Left colon (tissue), 2 donors: Measurements from ENCODE around the gene NPLOC4. TPM values are rescaled to one million over a fixed set of nuclear protein-coding genes. Genes with fewer than 3 reads are reported as not detected.
"Not testable (repeated sequence)": the region's sequence is repeated elsewhere in the genome, so short reads cannot be mapped to it uniquely, and the experiment has no call there.

ENCODE experiments used
- ATAC-seq: fragments of 200-7000 bp; cut with Tn5 transposase; one replicate; pipeline ENCODE4 v1.9.1; 2020; ENCODE audit warnings: mild to moderate bottlenecking, moderate library complexity
- DNase-seq, 2 donors: peaks; one replicate each; pipeline ENCODE4 v3.0.0-alpha.2; 2020
- intact Hi-C, 2 donors: fragments of 100-400 bp; cut with DNase I in 1 of 2; cut with micrococcal nuclease in 1 of 2; formaldehyde crosslinking; loops; one replicate each; pipeline versions ENCODE4 v1.11.2 to v1.14.0; 2022; cut with DNase I, micrococcal nuclease
- total RNA-seq, 2 donors: library from RNA; stranded (reverse); fragmentation: NEBNext Ultra II Directional; extraction: Animal tissue kit (Norgen Biotek cat#: 25700); gene quantifications; one replicate each; pipeline ENCODE4 v1.2.1, GENCODE V29; 2021
- donor health status: DM: no; HTN: no; CAD: no.
- donor health status: DM: yes; HTN: yes; CAD: no.

NPLOC4 gene
- total RNA-seq, 2 donors from 2014 or later, result 86.2 to 88.4 TPM

DNA sequence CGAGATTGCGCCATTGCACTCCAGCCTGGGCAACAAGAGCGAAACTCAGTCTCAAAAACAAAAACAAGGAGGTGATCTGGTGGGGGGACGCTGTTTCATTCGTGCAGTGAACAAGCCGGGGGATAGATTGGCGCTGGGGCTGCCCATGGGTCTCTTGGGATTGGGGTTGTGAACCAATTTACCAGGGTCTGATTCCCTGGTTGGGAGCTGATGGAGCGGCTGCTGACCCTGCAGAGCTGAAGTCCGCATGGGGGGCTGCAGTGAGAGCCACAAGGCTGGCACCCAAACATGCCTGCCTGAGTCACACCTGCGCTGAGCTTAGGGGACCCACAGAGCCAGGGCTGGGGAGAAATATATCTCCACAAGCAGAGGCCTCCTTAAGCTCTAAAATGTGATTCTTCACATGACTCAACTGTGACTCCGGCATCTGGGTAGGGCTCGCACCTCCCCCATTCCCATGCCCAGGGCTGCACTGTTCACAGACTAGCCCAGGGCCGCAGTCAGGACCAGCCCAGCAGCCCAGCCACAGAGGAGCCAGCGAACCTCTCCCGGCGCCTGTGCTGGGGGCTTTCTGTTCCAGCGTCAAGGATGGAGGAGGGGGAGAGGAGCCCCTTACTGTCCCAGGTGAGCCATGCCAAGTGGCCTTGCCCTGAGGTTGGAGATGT lies 5.0 kb upstream of the NPLOC4 start:
- ATAC-seq, result no peak
- intact Hi-C loops, result no loop called here
- DNase-seq, result no peak

DNA sequence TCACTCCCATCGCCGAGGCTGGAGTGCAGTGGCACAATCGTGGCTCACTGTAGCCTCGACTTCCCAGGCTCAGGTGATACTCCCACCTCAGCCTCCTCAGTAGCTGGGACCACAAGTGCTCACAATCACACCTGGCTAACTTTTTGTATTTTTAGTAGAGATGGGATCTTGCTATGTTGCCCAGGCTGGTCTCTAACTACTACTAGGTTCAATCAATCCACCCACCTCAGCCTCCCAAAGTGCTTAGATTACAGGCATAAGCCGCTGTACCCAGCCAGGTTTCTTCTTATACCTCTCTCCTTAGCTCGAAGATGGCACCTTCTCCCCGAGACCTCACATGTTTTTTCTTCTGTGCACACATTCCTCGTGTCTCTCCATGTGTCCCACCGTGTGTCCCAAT lies 3.1 kb upstream of the NPLOC4 start:
- intact Hi-C loops, result no loop called here
- no peak for DNase-seq
- ATAC-seq, result no peak

DNA sequence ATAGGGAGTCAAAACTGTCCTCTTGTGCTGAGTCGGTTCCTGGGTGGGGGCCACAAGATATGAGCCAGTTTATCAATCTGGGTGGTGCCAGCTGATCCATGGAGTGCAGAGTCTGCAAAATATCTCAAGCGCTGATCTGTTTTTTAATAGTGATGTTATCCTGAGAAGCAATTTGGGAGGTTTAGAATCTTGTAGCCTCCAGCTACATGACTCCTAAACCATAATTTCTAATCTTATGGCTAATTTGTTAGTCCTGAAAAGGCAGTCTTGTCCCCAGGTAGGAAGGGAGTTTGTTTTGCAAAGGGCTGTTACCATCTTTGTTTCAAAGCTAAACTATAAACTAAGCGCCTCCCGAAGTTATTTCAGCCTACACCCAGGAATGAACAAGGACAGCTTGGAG lies 1.8 kb upstream of the NPLOC4 start:
- ATAC-seq (no peak), DNase-seq (no peak)
- intact Hi-C loops, result no loop called here

DNA sequence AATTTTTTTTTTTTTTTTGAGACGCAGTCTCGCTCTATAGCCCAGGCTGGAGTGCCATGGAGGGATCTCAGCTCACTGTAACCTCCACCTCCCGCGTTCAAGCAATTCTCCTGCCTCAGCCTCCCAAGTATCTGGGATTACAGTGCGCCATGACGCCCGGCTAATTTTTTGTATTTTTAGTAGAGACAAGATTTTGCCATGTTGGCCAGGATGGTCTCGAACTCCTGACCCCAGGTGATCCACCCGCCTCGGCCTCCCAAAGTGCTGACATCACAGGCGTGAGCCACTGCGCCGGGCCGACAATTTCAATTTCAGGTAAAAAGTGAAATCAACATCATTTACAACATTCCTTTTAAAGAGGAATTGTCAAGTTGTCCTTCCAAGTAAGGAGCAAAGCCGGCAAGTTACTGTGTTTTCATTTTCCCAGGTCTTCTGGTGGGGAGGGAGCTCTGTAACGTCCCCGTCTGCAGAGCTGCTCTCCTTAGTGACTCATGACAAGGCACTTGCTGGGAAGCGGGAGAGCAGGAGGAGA lies 873 bp downstream of the NPLOC4 start:
- intact Hi-C loops, result no loop called here
- ATAC-seq, result peak; percentile 1
- DNase-seq, result no peak

DNA sequence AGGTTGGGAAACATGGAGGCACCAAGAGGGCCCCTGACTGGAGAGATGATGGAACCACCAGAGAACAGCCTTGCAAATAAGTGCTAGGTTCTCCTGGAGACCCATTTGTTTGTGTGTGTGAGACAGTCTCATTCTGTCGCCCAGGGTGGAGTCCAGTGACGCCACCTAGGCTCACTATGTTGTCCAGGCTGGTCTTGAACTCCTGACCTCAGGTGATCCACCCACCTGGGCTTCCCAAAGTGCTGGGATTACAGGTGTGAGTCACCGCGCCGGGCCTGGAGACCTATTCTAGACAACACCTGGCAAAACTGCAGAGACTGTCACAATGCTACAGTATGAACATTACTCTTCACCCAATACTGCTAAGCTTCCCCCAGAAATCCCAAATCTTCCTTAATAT lies 1.5 kb downstream of the NPLOC4 start:
- intact Hi-C loops, result no loop called here
- peak; percentile 20 for ATAC-seq
- DNase-seq, result no peak

DNA sequence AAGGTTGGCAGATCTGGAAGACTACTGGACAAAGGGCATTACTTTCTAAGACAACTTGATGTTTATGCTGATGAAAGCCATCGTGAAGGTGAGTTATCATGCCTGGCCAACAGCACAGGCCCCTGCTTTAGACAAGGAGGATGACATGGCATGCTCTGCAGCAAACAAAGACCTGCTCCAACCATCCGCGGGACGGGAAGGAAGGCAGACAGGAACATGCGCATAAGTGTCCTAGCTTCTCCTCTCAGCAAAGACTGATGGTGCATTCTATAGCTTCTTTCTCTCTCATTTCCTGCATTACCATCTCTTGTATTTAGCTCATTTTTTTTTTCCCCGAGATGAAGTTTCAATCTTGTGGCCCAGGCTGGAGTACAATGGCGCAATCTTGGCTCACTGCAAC lies 5.4 kb downstream of the NPLOC4 start:
- no peak for ATAC-seq
- intact Hi-C loops, result no loop called here
- DNase-seq, result no peak

DNA sequence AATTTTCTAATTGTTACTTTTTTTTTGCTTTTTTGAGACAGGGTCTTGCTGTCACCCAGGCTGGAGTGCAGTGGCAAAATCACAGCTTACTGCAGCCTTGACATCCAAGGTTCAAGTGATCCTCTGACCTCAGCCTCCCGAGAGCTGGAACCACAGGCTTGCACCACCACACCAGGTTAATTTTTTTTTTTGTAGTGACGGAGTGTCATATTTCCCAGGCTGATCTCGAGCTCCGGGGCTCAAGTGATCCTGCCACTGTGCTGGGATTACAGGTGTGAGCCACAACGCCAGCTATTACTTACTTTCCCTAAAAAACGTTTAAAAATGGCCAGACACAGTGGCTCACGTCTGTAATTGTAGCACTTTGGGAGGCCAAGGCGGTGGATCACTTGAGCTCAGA lies 6.6 kb downstream of the NPLOC4 start:
- ATAC-seq (no peak), DNase-seq (no peak)
- intact Hi-C loops, result no loop called here

DNA sequence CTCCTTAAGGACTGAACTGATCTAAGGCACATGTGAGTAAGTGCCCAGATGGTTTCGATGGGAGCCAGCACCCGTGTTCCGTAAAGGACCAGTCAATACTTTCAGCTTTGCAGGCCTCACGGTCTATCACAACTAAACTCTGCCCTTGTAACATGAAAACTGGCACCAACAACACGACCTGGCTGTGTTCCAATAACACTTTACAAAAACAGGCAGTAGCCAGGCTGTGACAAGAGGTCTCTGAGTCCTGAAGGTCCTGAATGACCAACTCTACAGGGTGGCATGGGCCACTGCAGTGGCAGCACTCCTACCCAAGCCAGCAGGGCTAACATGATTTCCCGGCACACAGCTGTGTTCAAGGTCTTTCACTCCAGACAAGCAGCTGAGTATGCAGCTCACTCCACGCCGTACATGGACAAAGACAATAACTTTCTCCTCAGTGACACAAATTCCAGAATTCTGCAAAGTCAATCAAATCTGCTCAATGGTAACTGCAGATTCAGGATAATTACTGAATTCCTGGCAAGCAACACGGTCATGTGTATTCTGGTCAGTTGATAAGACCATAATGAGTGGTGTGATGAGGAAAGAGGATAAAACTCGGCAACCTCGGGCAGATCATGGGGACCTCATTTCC lies 15.3 kb downstream of the NPLOC4 start:
- DNase-seq, result no peak
- no peak for ATAC-seq
- intact Hi-C loops, result no loop called here

DNA sequence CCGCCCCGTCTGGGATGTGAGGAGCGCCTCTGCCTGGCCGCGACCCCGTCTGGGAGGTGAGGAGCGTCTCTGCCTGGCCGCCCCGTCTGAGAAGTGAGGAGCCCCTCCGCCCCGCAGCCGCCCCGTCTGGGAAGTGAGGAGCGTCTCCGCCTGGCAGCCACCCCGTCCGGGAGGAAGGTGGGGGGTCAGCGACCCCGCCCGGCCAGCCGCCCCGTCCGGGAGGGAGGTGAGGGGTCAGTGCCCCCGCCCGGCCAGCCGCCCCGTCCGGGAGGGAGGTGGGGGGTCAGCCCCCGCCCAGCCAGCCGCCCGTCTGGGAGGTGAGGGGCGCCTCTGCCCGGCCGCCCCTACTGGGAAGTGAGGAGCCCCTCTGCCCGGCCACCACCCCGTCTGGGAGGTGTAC lies 18.6 kb downstream of the NPLOC4 start:
- intact Hi-C loops, DNase-seq, ATAC-seq: not testable (repeated sequence)

DNA sequence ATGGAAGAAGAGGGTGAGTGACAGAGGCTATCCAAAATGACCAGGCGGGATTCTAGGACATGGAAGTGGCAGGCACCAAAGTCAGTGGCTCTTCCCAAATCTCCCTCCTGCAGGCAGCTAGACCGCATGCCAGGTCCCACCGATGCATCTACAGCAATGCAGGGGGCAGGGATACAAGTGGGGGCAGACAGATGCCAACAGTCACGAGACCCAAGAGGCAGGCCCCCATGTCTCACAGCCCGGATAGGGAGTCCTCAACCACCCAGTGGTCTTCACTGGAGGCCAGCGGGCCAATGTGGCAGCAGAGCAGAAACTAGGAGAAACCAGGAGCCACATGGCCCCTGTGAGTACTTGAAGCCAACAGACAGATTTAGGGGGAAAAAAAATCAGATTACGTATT lies 20.0 kb downstream of the NPLOC4 start:
- ATAC-seq (no peak), DNase-seq (no peak)
- intact Hi-C loops, result no loop called here

DNA sequence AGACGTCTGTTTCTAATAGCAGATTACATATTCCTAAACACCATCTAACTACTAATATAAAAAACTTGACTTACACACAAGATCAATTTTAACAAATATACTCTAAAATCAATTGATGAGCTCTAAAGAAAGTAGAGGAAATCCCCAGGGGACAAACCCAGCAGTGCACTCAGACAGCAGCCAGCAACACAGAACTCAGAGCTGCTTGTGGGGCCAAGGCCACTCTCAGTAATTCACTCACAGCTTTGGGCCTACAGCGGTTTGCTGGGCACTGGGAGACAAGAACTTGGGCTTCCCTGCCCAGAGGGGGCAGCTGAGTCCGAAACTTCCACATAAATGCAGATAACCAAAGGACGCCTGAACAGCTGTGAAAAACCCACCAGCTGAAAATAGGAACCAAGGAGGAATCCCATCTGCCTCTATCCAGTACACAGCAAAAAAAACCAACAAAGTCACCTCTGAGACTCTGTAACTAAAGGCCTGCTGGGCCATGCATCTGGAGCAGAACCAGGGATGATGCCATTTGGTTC lies 21.4 kb downstream of the NPLOC4 start:
- intact Hi-C loops, result no loop called here
- ATAC-seq, result no peak

DNA sequence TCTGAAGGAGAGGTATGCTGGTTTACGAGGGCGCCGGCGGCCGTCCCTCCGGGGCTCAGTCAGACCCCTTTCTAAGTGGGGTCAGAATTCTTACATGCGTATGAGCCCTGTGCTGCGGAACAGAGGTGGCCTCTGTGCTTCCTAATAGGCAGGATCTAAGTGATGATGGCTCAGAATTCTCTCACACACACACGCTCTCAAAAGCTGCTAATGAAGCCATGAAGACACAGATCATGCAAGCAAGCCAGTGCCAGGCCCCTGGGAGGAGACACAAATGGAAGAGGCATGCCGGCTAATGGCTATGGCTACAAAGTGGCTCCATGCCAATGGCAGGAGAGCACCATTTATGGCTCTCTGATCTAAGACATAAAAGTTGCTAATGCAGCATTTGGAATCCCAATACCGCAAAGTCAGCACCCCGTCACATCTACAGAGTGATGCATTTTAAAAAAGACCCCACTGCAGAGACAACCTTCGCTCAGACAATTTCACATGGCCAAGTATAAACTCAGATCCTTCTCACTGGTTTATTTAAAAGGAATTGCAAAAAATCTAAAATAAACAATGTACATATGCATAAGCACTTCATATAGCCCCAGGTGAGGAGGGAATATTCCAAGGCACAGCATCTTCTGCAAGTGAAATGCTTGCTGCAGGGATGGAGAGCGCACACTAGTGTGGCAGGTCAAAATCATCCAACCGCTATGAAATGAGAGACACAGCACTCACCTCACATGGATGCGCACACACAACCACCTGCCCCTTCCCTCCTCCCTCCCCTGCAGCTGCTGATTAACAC lies 24.5 kb downstream of the NPLOC4 start:
- intact Hi-C loops, result no loop called here
- ATAC-seq (no peak), DNase-seq (no peak)

More for the DNA sequence above, 21.4 kb downstream of the NPLOC4 start:
- no peak for DNase-seq

DNA sequence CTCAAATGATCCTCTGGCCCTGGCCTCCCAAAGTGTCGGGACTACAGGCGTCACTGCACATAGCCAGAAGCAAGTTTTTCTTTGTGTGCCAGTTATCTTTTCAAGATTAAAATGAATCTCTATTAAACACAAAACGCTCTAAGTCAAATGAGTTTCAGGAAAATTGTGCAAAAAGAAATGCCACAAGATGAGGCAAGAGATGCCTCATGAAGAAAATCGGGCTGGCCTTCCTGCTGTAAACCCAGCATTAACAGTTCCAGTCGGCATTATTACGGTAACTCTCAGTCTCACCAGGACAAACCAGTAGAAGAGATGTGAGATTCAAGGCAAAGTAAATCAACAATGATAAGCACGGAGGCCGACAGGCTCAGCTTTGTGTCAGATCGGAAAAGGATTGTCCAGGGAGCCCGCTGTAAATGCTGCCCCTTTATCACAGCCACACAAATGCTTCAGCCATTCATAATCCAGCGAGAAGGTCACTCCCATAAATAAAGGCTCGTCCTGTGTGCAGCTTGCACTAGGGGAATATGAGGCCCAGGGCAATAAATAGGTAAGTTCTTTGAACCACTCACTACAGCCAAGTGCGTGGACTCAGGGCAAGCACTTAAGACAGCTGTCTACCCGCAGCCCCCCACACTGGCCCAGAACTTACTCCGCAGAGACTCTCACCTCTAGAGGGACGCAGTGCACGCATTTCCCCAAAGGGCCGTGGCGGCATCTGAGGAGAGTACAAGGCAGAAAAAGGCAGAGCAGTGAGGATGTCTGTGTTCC lies 27.2 kb downstream of the NPLOC4 start:
- DNase-seq (no peak), ATAC-seq (no peak)
- intact Hi-C loops, result loop anchor here in 1 of 2 donors (10.0 kb wide), 1 partner anchor 85 kb away; the partner anchor contains the start of gene FSCN2

DNA sequence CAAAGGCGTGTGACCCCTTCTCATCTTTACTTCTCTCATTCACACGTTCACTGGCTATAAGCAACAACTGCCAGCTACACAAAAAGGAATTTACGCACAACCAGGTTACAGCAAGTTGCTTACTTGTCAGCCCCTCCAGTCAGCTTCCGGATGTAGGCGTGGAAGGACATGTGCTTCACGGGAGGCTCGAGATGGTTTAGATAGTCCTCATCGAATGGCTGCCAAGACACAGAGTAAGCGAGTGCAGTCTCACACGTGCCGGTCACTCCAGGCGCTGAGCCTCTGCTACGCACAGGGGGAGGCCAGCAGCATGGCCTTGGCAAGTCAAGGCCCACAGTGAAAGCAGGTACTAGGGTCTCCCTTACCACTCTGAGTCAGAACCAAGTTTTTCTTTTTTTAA lies 28.3 kb downstream of the NPLOC4 start:
- intact Hi-C loops, result loop anchor here in 1 of 2 donors (10.0 kb wide), 1 partner anchor 84 kb away; the partner anchor contains the start of gene FSCN2
- DNase-seq (no peak), ATAC-seq (no peak)

DNA sequence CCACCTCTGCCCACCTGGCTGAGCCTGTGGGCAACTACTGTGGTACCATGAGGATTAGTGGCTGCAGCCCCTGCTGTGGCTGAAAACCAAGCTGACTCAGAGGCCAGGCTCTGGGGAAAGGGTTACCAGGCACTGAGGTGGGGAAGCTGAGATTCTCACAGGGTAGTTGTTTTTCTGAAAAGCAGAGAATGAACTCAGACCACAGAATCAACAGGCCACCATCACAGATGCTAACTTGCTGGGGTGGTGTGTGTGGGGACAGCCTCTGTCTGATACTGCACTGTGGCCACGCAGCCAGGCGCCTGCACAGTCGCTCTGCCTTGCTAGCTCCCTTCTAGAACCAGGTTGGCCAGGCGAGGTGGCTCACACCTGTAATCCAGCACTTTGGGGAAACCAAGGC lies 28.8 kb downstream of the NPLOC4 start:
- no peak for DNase-seq
- ATAC-seq, result no peak
- intact Hi-C loops, result loop anchor here in 1 of 2 donors (10.0 kb wide), 1 partner anchor 83 kb away; the partner anchor contains the start of gene FSCN2

DNA sequence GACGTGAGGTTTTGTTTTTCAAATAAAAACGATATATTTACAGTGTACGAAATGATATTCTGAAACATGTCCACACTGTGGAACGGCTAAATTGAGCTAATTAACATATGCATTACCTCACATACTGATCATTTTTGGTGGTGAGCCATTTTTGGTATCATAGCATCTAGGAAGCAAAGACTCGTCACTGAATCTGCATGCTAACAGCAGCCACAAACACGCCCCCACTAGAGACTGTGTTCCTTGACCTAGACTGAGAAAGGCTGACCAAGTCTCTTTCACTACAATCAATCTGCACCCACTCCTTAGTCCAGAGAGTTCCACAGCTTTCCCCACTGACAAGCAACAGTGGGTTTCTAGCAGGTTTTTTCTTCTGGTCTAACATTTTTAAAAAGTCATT lies 29.5 kb downstream of the NPLOC4 start:
- no peak for DNase-seq
- ATAC-seq, result no peak
- intact Hi-C loops, result loop anchor here in 1 of 2 donors (10.0 kb wide), 1 partner anchor 83 kb away; the partner anchor contains the start of gene FSCN2

DNA sequence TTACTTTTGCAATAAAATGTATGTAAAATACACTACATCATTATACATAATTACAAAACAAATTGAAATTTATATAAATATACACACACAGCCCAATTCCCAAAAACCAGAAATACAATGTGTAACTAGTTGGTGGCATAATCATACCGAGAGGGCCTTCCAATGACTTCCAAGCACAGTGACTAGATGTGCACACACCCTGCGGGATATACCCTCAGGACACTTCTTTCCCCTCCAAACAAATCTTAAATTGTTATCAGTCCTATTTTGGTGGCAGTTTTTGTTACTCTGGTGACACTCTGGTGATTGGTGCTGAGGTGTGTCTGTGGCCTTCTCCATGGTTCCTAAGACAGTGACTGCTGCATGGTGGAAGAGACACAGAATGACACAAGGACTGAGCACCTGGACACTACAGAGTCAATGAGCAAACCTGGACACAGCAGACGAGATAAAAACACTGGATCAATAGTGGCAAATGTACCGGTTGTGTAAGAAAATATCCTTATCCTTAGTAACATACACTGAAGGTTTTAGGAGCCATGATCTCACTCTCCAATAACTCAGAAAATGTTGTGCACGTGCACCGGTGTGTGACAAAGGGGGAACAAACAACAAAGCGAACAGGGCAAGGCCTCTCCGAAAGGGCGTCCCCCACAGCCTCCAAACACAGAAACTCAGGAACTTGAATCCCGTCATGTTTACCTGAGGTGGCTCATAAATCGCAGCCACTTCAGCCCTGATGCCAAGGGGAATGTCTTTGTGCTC lies 32.9 kb downstream of the NPLOC4 start:
- intact Hi-C loops, result loop anchor here (5.0 to 10.0 kb wide), 2 partner anchors 79 to 352 kb away; partner anchors contain the start of gene FSCN2 (in 1 of the 2)
- no peak for DNase-seq

More for the DNA sequence above, 32.9 kb downstream of the NPLOC4 start:
- ATAC-seq, result no peak
